Endothelial cell of umbilical vein (primary cell): ENCODE data around the gene LDHD. TPM values are rescaled to one million over a fixed set of nuclear protein-coding genes. Genes with fewer than 3 reads are reported as not detected.

Source experiments
- BruUV-seq: library from RNA; stranded (reverse); fragments of 400-500 nt; replicated peaks from 2 replicates; lab custom pipeline; 2021; lab: Mats Ljungman, UMichigan
- CTCF ChIA-PET: fragments of 300-600, 350-600 bp; sonication (Branson Sonifier 250); formaldehyde crosslinking; loops from one replicate; lab custom pipeline; 2021; ENCODE audit warnings: antibody characterized with exemption, inconsistent platforms; lab: Charles Lee
- POLR2A ChIA-PET: fragments of 300-600, 350-600 bp; sonication (Branson Sonifier 250); formaldehyde crosslinking; loops from one replicate; lab custom pipeline; 2021; ENCODE audit warnings: antibody characterized with exemption, inconsistent platforms; lab: Charles Lee
- DNase-seq: peaks from one replicate; pipeline ENCODE4 v3.0.0-alpha.2; 2011; ENCODE audit warnings: low read depth, low spot score
- FAIRE-seq: peaks from 2 replicates; lab custom pipeline; 2011; peaks lifted over from hg19 to GRCh38; lab: Jason Lieb, UNC
- H2AFZ ChIP-seq: 2 replicates; pipeline ENCODE4 v1.6.0; 2012; ENCODE audit warnings: low read depth, low read length, control low read depth, inconsistent platforms
- H3K27ac ChIP-seq: 2 replicates; pipeline ENCODE4 v1.5.1; 2011; ENCODE audit warnings: low read depth, mild to moderate bottlenecking, control low read depth, low read length, moderate library complexity; ENCODE audit not compliant: insufficient read depth
- H3K27me3 ChIP-seq, 2 experiments: 2 replicates each; pipeline versions ENCODE4 v1.6.0 to v1.6.1; 2011; ENCODE audit warnings: low read length in 2 of 2, mixed read lengths in 1 of 2; ENCODE audit not compliant: control insufficient read depth in 2 of 2, insufficient read depth in 2 of 2
- H3K36me3 ChIP-seq, 2 experiments: 2 replicates in 1 of 2; 3 replicates in 1 of 2; pipeline ENCODE4 v1.5.1; 2011; ENCODE audit warnings: low read length in 2 of 2, mild to moderate bottlenecking in 1 of 2, moderate library complexity in 1 of 2; ENCODE audit not compliant: control insufficient read depth in 2 of 2, insufficient read depth in 2 of 2; ENCODE audit errors: extremely low read depth in 1 of 2
- H3K4me1 ChIP-seq: 3 replicates; pipeline ENCODE4 v1.5.1; 2011; ENCODE audit warnings: mild to moderate bottlenecking, low read length; ENCODE audit not compliant: control insufficient read depth, insufficient read depth; ENCODE audit errors: extremely low read depth
- H3K4me2 ChIP-seq: 2 replicates; pipeline ENCODE4 v1.6.1; 2011; ENCODE audit warnings: low read length, control low read depth, mixed read lengths; ENCODE audit not compliant: insufficient read depth
- H3K4me3 ChIP-seq, 3 experiments: fragments of 200-600 bp in 1 of 3; sonication (generic), shearing (Covaris generic) in 1 of 3; replicated peaks in 1 of 3; 2 replicates each; pipeline ENCODE4 v1.5.1; 2011 to 2016; ENCODE audit warnings: control low read depth in 3 of 3, low read length in 3 of 3, mild to moderate bottlenecking in 2 of 3, inconsistent platforms in 1 of 3, low read depth in 1 of 3, moderate library complexity in 1 of 3; ENCODE audit not compliant: insufficient read depth in 1 of 3
- H3K79me2 ChIP-seq: 2 replicates; pipeline ENCODE4 v1.6.0; 2012; ENCODE audit warnings: low read length, inconsistent platforms; ENCODE audit not compliant: control insufficient read depth, insufficient read depth
- H3K9ac ChIP-seq: replicated peaks from 2 replicates; pipeline ENCODE3; 2011; ENCODE audit warnings: low read length, control low read depth; ENCODE audit not compliant: insufficient read depth; ENCODE audit errors: extremely low read depth
- H3K9me1 ChIP-seq: replicated peaks from 3 replicates; pipeline ENCODE4 v1.6.0; 2011; ENCODE audit warnings: mild to moderate bottlenecking, low read length; ENCODE audit not compliant: control insufficient read depth, insufficient read depth; ENCODE audit errors: extremely low read depth
- H3K9me3 ChIP-seq: replicated peaks from 2 replicates; pipeline ENCODE4 v1.5.1; 2012; ENCODE audit warnings: low read length, inconsistent platforms; ENCODE audit not compliant: control insufficient read depth, insufficient read depth
- H4K20me1 ChIP-seq: replicated peaks from 2 replicates; pipeline ENCODE3; 2011; ENCODE audit warnings: mild to moderate bottlenecking, low read length; ENCODE audit not compliant: control insufficient read depth, insufficient read depth; ENCODE audit errors: extremely low read depth
- EZH2 ChIP-seq: IDR thresholded peaks from 2 replicates; pipeline ENCODE4 v1.6.1; 2012; ENCODE audit warnings: borderline replicate concordance, low read depth, mild to moderate bottlenecking, moderate library complexity, low read length, inconsistent platforms; ENCODE audit not compliant: severe bottlenecking
- FOS ChIP-seq: IDR thresholded peaks from 2 replicates; pipeline ENCODE4 v1.6.1; 2011; ENCODE audit warnings: mild to moderate bottlenecking, low read length, moderate library complexity, borderline replicate concordance; ENCODE audit not compliant: insufficient read depth
- GATA2 ChIP-seq: IDR thresholded peaks from 2 replicates; pipeline ENCODE4 v1.7.0; 2011; ENCODE audit warnings: low read depth, mild to moderate bottlenecking, moderate library complexity, mixed read lengths, low read length; ENCODE audit not compliant: insufficient read length, insufficient read depth
- JUN ChIP-seq: IDR thresholded peaks from 2 replicates; pipeline ENCODE4 v1.6.1; 2011; ENCODE audit warnings: borderline replicate concordance, low read depth; ENCODE audit not compliant: insufficient read length, insufficient read depth
- MYC ChIP-seq: IDR thresholded peaks from one replicate; pipeline ENCODE4 v1.6.1; 2011; ENCODE audit warnings: mild to moderate bottlenecking, low read depth, low read length
- POLR2A ChIP-seq: IDR thresholded peaks from 2 replicates; pipeline ENCODE4 v1.6.1; 2012; ENCODE audit warnings: low read depth, mild to moderate bottlenecking, control low read depth, low read length
- POLR2AphosphoS5 ChIP-seq: IDR thresholded peaks from 2 replicates; pipeline ENCODE4 v1.6.1; 2012; ENCODE audit warnings: low read depth, mild to moderate bottlenecking, control low read depth, low read length, moderate library complexity; ENCODE audit not compliant: insufficient read depth
- dilution Hi-C: fragments of 300-500 bp; cut with MboI; formaldehyde crosslinking; loops from one replicate; pipeline ENCODE4 v1.15.0; 2019; ENCODE audit warnings: low sequenced_read_pairs; ENCODE audit not compliant: extremely low pct_ligation_motif_present
- intact Hi-C: fragments of 100-400 bp; cut with micrococcal nuclease; formaldehyde crosslinking; loops from one replicate; pipeline ENCODE4 v1.10.0; 2022
- polyA plus RNA-seq, 4 experiments: library from polyadenylated mRNA; depleted of rRNA in 3 of 4; stranded (reverse) in 3 of 4; unstranded in 1 of 4; fragments of >200 nt; gene quantifications; 2 replicates each; pipeline versions ENCODE4 v1.2.1 to v1.2.3, GENCODE V29; 2011 to 2012; ENCODE audit warnings: missing spikeins in 1 of 4
- total RNA-seq: library from RNA; stranded (reverse); gene quantifications from 2 replicates; pipeline ENCODE4 v1.2.3, GENCODE V29; 2021
- TF ChIP-seq, protein P1 (sequence below), 2 donors: IDR thresholded peaks; 1 replicate in 1 of 2; 2 replicates in 1 of 2; pipeline ENCODE4 v1.5.1; 2011; ENCODE audit warnings: low read length in 2 of 2, mild to moderate bottlenecking in 2 of 2, moderate library complexity in 2 of 2, control low read depth in 1 of 2, inconsistent platforms in 1 of 2, low read depth in 1 of 2; ENCODE audit not compliant: insufficient read depth in 1 of 2; ENCODE audit errors: extremely low read depth in 1 of 2
- TF ChIP-seq, protein P2 (sequence below): IDR thresholded peaks from 2 replicates; pipeline ENCODE4 v1.6.1; 2011; ENCODE audit not compliant: insufficient read depth, insufficient read length

Gene LDHD
- total and polyA plus RNA-seq, 2 donors (not counting 3 experiments of a cell fraction or from before 2014, with no cell fraction given), result 0.41 TPM; not detected in 1

DNA sequence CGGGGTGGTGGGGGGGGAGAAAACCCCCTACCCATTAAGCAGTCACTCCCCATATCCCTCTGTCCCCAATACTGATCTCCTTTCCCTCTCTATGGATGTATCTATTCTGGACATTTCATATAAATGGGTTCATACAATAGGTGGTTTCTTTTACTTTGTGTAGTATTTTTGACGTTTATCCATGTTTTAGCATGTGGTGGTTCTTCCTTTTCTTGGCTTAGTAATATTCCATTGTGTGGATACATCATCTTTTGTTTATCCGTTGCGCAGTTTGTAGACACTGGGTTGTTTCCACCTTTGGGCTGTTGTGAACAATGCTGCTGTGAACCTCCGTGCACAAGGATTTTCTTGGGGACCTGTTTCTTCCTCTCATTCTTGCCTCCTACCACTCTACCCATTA, 12.6 kb downstream of the LDHD start:
- no peaks in the 10 kb centered on the region for H4K20me1 ChIP-seq
- H3K27ac ChIP-seq, result no peak overlapping the region

DNA sequence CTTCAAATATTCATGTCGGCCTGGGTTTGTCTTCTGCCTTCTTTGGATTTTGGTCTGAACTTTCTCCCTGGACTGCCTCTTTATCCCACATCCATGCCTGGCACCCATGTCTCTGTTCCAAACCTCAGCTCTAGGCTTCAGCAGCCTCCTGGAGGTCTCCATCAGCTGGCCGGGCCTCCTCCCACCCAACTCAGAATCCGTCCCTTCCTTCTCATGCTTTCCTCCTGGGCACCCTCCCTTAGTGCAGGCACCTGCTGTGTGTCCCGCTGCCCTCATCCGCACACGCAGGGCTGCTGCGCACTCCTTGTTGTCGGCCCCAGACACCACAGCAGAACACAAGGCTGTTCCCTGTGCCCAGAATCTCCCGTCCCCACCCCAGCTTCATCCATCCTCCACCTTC, 14.0 kb downstream of the LDHD start:
- dilution Hi-C loops, result no loop called here
- Histone ChIP-seq H3K4me1 (peaks cover 18% of the 10 kb centered on the region), H3K27ac (no peak overlapping the region), H2AFZ (no peak overlapping the region), H3K79me2 (no peaks in the 10 kb centered on the region), H4K20me1 (no peaks in the 10 kb centered on the region), H3K27me3 (no peaks in the 10 kb centered on the region), H3K9me3 (no peaks in the 10 kb centered on the region), H3K4me2 (no peak overlapping the region), H3K4me3 (no peak overlapping the region), H3K36me3 (peaks cover 0 to 3% of the 10 kb centered on the region in 2 experiments), H3K9ac (no peak overlapping the region), H3K9me1 (no peaks in the 10 kb centered on the region)
- ChIA-PET POLR2A (no interaction called here), CTCF (interaction anchor here (0.9 to 1.4 kb wide), 2 partner anchors 8 to 104 kb away, joined by 3 to 4 read pairs; partner anchors contain the start of gene ZNRF1)
- no TSS peak for BruUV-seq
- TF ChIP-seq JUN (no peak), POLR2AphosphoS5 (no peak), EZH2 (no peak), FOS (no peak), GATA2 (no peak), POLR2A (no peak), MYC (no peak)
- TF ChIP-seq, protein P1, sequence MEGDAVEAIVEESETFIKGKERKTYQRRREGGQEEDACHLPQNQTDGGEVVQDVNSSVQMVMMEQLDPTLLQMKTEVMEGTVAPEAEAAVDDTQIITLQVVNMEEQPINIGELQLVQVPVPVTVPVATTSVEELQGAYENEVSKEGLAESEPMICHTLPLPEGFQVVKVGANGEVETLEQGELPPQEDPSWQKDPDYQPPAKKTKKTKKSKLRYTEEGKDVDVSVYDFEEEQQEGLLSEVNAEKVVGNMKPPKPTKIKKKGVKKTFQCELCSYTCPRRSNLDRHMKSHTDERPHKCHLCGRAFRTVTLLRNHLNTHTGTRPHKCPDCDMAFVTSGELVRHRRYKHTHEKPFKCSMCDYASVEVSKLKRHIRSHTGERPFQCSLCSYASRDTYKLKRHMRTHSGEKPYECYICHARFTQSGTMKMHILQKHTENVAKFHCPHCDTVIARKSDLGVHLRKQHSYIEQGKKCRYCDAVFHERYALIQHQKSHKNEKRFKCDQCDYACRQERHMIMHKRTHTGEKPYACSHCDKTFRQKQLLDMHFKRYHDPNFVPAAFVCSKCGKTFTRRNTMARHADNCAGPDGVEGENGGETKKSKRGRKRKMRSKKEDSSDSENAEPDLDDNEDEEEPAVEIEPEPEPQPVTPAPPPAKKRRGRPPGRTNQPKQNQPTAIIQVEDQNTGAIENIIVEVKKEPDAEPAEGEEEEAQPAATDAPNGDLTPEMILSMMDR (IDR thresholded peaks at IDR 0.05; ENCODE audit: extremely low read depth in 1 of 2, insufficient read depth in 1 of 2, low read depth in 1 of 2, low read length in 2 of 2), result no peak
- TF ChIP-seq, protein P2, sequence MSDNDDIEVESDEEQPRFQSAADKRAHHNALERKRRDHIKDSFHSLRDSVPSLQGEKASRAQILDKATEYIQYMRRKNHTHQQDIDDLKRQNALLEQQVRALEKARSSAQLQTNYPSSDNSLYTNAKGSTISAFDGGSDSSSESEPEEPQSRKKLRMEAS, result no peak
- intact Hi-C loops, result no loop called here
- no peak for DNase-seq
- no peak for FAIRE-seq

More for the DNA sequence above, 12.6 kb downstream of the LDHD start:
- no peaks in the 10 kb centered on the region for H3K79me2 ChIP-seq
- DNase-seq (no peak), FAIRE-seq (no peak)
- no TSS peak for BruUV-seq
- intact Hi-C loops, result no loop called here
- no peaks in the 10 kb centered on the region for H3K9me1 ChIP-seq
- H3K9me3 ChIP-seq, result no peaks in the 10 kb centered on the region
- dilution Hi-C loops, result no loop called here
- peaks cover 0 to 3% of the 10 kb centered on the region in 2 experiments for H3K36me3 ChIP-seq
- POLR2A ChIA-PET, result no interaction called here
- H3K27me3 ChIP-seq, result no peaks in the 10 kb centered on the region
- TF ChIP-seq GATA2, result no peak
- no peak for TF ChIP-seq FOS
- no peak for TF ChIP-seq POLR2A
- peaks cover 23% of the 10 kb centered on the region for H3K4me1 ChIP-seq
- CTCF ChIA-PET, result no interaction called here
- no peak overlapping the region for H2AFZ ChIP-seq
- no peak overlapping the region for H3K4me2 ChIP-seq
- H3K9ac ChIP-seq, result no peak overlapping the region
- no peak overlapping the region for H3K4me3 ChIP-seq
